Vagina (tissue), 2 donors: ENCODE measurements around the gene FBXL4. TPM values are rescaled to one million over a fixed set of nuclear protein-coding genes. Genes with fewer than 3 reads are reported as not detected.

Experiments
- DNase-seq, 2 donors: peaks; one replicate each; pipeline ENCODE4 v3.0.0-alpha.2; 2017; ENCODE audit errors: extremely low spot score in 2 of 2
- H3K27ac ChIP-seq: fragments of 200-600 bp; sonication (generic); one replicate; pipeline ENCODE4 v1.5.1; 2019
- H3K27me3 ChIP-seq: fragments of 200-600 bp; sonication (generic); one replicate; pipeline ENCODE4 v1.5.1; 2019
- H3K36me3 ChIP-seq, 2 donors: fragments of 200-600 bp; sonication (generic); one replicate each; pipeline ENCODE4 v1.5.1; 2017 to 2019
- H3K4me1 ChIP-seq: fragments of 200-600 bp; sonication (generic); one replicate; pipeline ENCODE4 v1.5.1; 2019
- H3K4me3 ChIP-seq, 2 donors: fragments of 200-600 bp; sonication (generic); 1 replicate in 1 of 2; 2 replicates in 1 of 2; pipeline ENCODE4 v1.5.1; 2016 to 2019
- H3K9me3 ChIP-seq: fragments of 200-600 bp; sonication (generic); one replicate; pipeline ENCODE4 v1.5.1; 2019
- POLR2A ChIP-seq, 2 donors: fragments of 450-650 bp; IDR thresholded peaks; one replicate each; pipeline ENCODE4 v1.6.1; 2017; ENCODE audit warnings: antibody characterized with exemption in 2 of 2, mild to moderate bottlenecking in 2 of 2, moderate library complexity in 2 of 2
- POLR2AphosphoS5 ChIP-seq, 2 donors: sonication (generic); formaldehyde crosslinking; IDR thresholded peaks; one replicate each; pipeline ENCODE4 v1.9.0; 2017; ENCODE audit warnings: antibody characterized with exemption in 2 of 2, mild to moderate bottlenecking in 2 of 2, low read depth in 1 of 2; ENCODE audit not compliant: insufficient read depth in 1 of 2
- intact Hi-C: fragments of 100-400 bp; cut with DNase I; formaldehyde crosslinking; loops from one replicate; pipeline ENCODE4 v1.15.1; 2023
- total RNA-seq: library from RNA; depleted of rRNA; stranded (reverse); fragments of >200 nt; gene quantifications from one replicate; pipeline ENCODE4 v1.2.3, GENCODE V29; 2016
- TF ChIP-seq, protein P1 (sequence below), 3 experiments: fragments of 450-650 bp in 2 of 3; fragments of 200-600 bp in 1 of 3; sonication (generic) in 1 of 3; IDR thresholded peaks; one replicate each; pipeline ENCODE4 v1.5.1; 2017 to 2019; ENCODE audit warnings: antibody characterized with exemption in 3 of 3, mild to moderate bottlenecking in 2 of 3, moderate library complexity in 2 of 3

FBXL4 gene
- total RNA-seq, 1 donor from 2014 or later = 17.7 TPM

GRCh38 chr6:98875375-98875774, 72.4 kb downstream of the FBXL4 start:
- DNase-seq = no peak
- Histone ChIP-seq H3K36me3 (peaks cover 0 to 9% of the 10 kb centered on the region in 2 donors), H3K27me3 (no peaks in the 10 kb centered on the region), H3K4me1 (no peaks in the 10 kb centered on the region), H3K27ac (no peak overlapping the region), H3K4me3 (no peak overlapping the region), H3K9me3 (no peaks in the 10 kb centered on the region)
- TF ChIP-seq POLR2A (IDR thresholded peaks at IDR 0.05) (no peak), POLR2AphosphoS5 (IDR thresholded peaks at IDR 0.05; ENCODE audit: insufficient read depth in 1 of 2, low read depth in 1 of 2) (no peak)
- TF ChIP-seq, protein P1, sequence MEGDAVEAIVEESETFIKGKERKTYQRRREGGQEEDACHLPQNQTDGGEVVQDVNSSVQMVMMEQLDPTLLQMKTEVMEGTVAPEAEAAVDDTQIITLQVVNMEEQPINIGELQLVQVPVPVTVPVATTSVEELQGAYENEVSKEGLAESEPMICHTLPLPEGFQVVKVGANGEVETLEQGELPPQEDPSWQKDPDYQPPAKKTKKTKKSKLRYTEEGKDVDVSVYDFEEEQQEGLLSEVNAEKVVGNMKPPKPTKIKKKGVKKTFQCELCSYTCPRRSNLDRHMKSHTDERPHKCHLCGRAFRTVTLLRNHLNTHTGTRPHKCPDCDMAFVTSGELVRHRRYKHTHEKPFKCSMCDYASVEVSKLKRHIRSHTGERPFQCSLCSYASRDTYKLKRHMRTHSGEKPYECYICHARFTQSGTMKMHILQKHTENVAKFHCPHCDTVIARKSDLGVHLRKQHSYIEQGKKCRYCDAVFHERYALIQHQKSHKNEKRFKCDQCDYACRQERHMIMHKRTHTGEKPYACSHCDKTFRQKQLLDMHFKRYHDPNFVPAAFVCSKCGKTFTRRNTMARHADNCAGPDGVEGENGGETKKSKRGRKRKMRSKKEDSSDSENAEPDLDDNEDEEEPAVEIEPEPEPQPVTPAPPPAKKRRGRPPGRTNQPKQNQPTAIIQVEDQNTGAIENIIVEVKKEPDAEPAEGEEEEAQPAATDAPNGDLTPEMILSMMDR (IDR thresholded peaks at IDR 0.05) = no peak
- intact Hi-C loops = no loop called here

- Histone ChIP-seq H3K36me3 (peaks cover 0 to 9% of the 10 kb centered on the region in 2 donors), H3K9me3 (no peaks in the 10 kb centered on the region)
These were observed 75.9 kb downstream of the FBXL4 start for GRCh38 chr6:98871821-98872220.

DNA sequence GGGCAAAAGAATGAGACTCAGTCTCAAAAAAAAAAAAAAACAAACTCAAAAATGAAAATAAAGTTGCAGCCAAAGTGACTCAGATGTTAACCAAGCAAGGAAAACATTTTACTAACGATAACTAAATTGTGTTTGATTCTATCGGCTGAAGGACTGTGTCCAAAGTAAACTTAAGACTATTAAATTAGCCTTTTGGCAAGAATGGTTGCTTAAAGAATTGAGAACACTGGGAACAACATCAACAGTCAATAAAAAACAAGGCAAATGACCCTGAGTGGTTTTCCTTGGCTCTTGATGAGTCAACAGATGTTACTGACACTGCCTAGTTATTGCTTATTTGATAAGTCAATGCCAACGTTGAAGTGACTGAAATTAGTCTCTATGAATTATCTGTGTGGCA, 76.7 kb downstream of the FBXL4 start:
- DNase-seq = no peak
- H3K27me3 ChIP-seq = no peaks in the 10 kb centered on the region
- H3K36me3 ChIP-seq = peaks cover 0 to 9% of the 10 kb centered on the region in 2 donors
- intact Hi-C loops = no loop called here
- TF ChIP-seq, protein P1 (IDR thresholded peaks at IDR 0.05) = no peak
- no peak for TF ChIP-seq POLR2AphosphoS5 (IDR thresholded peaks at IDR 0.05; ENCODE audit: insufficient read depth in 1 of 2, low read depth in 1 of 2)
- no peak for TF ChIP-seq POLR2A (IDR thresholded peaks at IDR 0.05)
- H3K9me3 ChIP-seq = no peaks in the 10 kb centered on the region
- no peaks in the 10 kb centered on the region for H3K4me1 ChIP-seq
- no peak overlapping the region for H3K4me3 ChIP-seq
- H3K27ac ChIP-seq = no peak overlapping the region

More at GRCh38 chr6:98871821-98872220, 75.9 kb downstream of the FBXL4 start:
- no peak overlapping the region for H3K4me3 ChIP-seq
- no peaks in the 10 kb centered on the region for H3K27me3 ChIP-seq
- TF ChIP-seq, protein P1 (IDR thresholded peaks at IDR 0.05) = no peak
- no peak for TF ChIP-seq POLR2A (IDR thresholded peaks at IDR 0.05)
- intact Hi-C loops = no loop called here
- DNase-seq = no peak
- H3K4me1 ChIP-seq = no peaks in the 10 kb centered on the region
- no peak overlapping the region for H3K27ac ChIP-seq

DNA sequence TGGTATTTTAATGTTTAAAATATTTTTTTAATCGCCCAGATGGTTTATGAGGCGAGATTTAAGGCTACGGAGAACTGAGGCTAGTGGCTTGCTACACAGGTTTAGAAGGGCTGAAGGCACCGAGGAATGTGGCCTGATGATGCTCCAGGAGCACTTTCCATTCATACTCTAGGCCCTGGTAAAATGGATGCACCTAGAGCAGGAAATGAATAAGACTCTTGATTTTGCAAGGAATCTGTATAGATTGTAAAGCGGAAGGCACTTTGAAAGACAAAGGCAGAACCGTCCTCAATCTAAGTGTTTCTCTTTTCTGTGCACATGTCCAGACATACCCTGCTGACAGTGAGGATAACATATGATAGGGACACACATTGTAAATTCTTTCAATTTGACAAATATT, 83.2 kb downstream of the FBXL4 start:
- intact Hi-C loops = no loop called here
- Histone ChIP-seq H3K36me3 (no peaks in the 10 kb centered on the region), H3K27ac (no peak overlapping the region), H3K4me3 (no peak overlapping the region), H3K4me1 (no peaks in the 10 kb centered on the region), H3K27me3 (no peaks in the 10 kb centered on the region), H3K9me3 (no peaks in the 10 kb centered on the region)
- DNase-seq = no peak
- TF ChIP-seq POLR2A (IDR thresholded peaks at IDR 0.05) (no peak), POLR2AphosphoS5 (IDR thresholded peaks at IDR 0.05; ENCODE audit: insufficient read depth in 1 of 2, low read depth in 1 of 2) (no peak)
- TF ChIP-seq, protein P1 (IDR thresholded peaks at IDR 0.05) = no peak

GRCh38 chr6:98848539-98849242, 99.1 kb downstream of the FBXL4 start:
- no peaks in the 10 kb centered on the region for H3K36me3 ChIP-seq
- H3K27ac ChIP-seq = no peak overlapping the region
- TF ChIP-seq, protein P1 (IDR thresholded peaks at IDR 0.05) = no peak
- TF ChIP-seq POLR2A (IDR thresholded peaks at IDR 0.05) = no peak
- no peak for TF ChIP-seq POLR2AphosphoS5 (IDR thresholded peaks at IDR 0.05; ENCODE audit: insufficient read depth in 1 of 2, low read depth in 1 of 2)
- no peaks in the 10 kb centered on the region for H3K9me3 ChIP-seq
- DNase-seq = no peak
- intact Hi-C loops = no loop called here
- H3K4me3 ChIP-seq = no peak overlapping the region
- peaks cover 13% of the 10 kb centered on the region for H3K27me3 ChIP-seq
- peaks cover 26% of the 10 kb centered on the region for H3K4me1 ChIP-seq
